ENCODE measurements around the gene TBKBP1. TPM values are rescaled to one million over a fixed set of nuclear protein-coding genes. Genes with fewer than 3 reads are reported as not detected.

Gene TBKBP1
- total RNA-seq, 1 experiment from 2014 or later, result 33.2 TPM

GRCh38 chr17:47650525-47651522, 43.1 kb upstream of the TBKBP1 start:
- Histone ChIP-seq H2BK15ac (ENCODE audit: low read depth, low read length) (no peak overlapping the region), H3K27me3 (ENCODE audit: insufficient read depth, low read length) (no peaks in the 10 kb centered on the region), H3K9ac (ENCODE audit: extremely low read depth, insufficient read length, low read length) (peak overlapping the region; percentile 92), H4K91ac (ENCODE audit: insufficient read length, low read depth, low read length) (no peak overlapping the region), H4K8ac (replicated peaks; ENCODE audit: insufficient read length, low read depth, low read length) (no peak overlapping the region), H4K20me1 (ENCODE audit: control insufficient read depth, insufficient read depth, insufficient read length) (no peaks in the 10 kb centered on the region), H3K14ac (ENCODE audit: insufficient read depth, low read length) (no peak overlapping the region; the same call in 1 of the 2 replicates), H3K9me3 (ENCODE audit: control insufficient read depth, low read depth, low read length) (no peaks in the 10 kb centered on the region), H2AFZ (ENCODE audit: low read length) (no peak overlapping the region), H3K23me2 (ENCODE audit: insufficient read length, low read depth, low read length, poor library complexity, severe bottlenecking) (peaks cover 11% of the 10 kb centered on the region), H3K27ac (ENCODE audit: insufficient read length, low read depth, low read length) (no peak overlapping the region), H4K5ac (ENCODE audit: insufficient read length, low read depth, low read length) (no peak overlapping the region), H3K4me1 (ENCODE audit: insufficient read depth, low read length) (no peaks in the 10 kb centered on the region), H2BK20ac (ENCODE audit: low read depth, low read length, poor library complexity, severe bottlenecking) (no peak overlapping the region), H2BK5ac (ENCODE audit: insufficient read length, low read length) (no peak overlapping the region), H3K56ac (ENCODE audit: insufficient read length, low read depth, low read length) (no peak overlapping the region), H2BK120ac (ENCODE audit: low read depth, low read length, poor library complexity, severe bottlenecking) (no peak overlapping the region), H3K79me1 (ENCODE audit: insufficient read depth, low read depth, low read length, poor library complexity, severe bottlenecking) (peaks cover 9% of the 10 kb centered on the region), H3K4ac (ENCODE audit: low read depth, low read length) (no peak overlapping the region), H3K4me2 (ENCODE audit: insufficient read depth, insufficient read length, low read length) (peak overlapping the region; percentile 89), H3T11ph (ENCODE audit: low read length) (no peak overlapping the region), H2AK5ac (ENCODE audit: insufficient read length, low read length) (no peak overlapping the region), H3K23ac (ENCODE audit: insufficient read length, low read depth, low read length) (no peak overlapping the region), H3K18ac (ENCODE audit: insufficient read length, low read depth, low read length) (peak overlapping the region; percentile 80), H2BK12ac (ENCODE audit: insufficient read length, low read depth, low read length) (no peak overlapping the region), H3K79me2 (ENCODE audit: insufficient read depth, low read length) (peaks cover 28% of the 10 kb centered on the region)
- Mint-ChIP-seq H3K27me3 (ENCODE audit: low read depth) (no peaks in the 10 kb centered on the region), H3K4me3 (peak overlapping the region; percentile 89 to 96), H3K36me3 (ENCODE audit: insufficient read depth in 1 of 3, low read depth in 3 of 3) (peaks cover 44 to 52% (median 51%) of the 10 kb centered on the region in 3 experiments), H3K27ac (peak overlapping the region; percentile 90 to 99 (median 98)), H3K4me1 (peaks cover 34 to 44% of the 10 kb centered on the region in 2 experiments), H3K9me3 (no peaks in the 10 kb centered on the region; a peak in 1 of 5 replicates)
- TF ChIP-seq, protein P1, sequence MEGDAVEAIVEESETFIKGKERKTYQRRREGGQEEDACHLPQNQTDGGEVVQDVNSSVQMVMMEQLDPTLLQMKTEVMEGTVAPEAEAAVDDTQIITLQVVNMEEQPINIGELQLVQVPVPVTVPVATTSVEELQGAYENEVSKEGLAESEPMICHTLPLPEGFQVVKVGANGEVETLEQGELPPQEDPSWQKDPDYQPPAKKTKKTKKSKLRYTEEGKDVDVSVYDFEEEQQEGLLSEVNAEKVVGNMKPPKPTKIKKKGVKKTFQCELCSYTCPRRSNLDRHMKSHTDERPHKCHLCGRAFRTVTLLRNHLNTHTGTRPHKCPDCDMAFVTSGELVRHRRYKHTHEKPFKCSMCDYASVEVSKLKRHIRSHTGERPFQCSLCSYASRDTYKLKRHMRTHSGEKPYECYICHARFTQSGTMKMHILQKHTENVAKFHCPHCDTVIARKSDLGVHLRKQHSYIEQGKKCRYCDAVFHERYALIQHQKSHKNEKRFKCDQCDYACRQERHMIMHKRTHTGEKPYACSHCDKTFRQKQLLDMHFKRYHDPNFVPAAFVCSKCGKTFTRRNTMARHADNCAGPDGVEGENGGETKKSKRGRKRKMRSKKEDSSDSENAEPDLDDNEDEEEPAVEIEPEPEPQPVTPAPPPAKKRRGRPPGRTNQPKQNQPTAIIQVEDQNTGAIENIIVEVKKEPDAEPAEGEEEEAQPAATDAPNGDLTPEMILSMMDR (conservative IDR thresholded peaks at IDR 0.05), result no peak
- no CpG with 5 or more reads among the region's 39 CpGs for WGBS (ENCODE audit: extremely low coverage, insufficient read length, low lambda C conversion rate)
- DNase-seq, result peak; percentile 99

All from H9 (cell line).